Measurements from ENCODE around the gene PURB. TPM values are rescaled to one million over a fixed set of nuclear protein-coding genes. Genes with fewer than 3 reads are reported as not detected.

The PURB gene
- total RNA-seq, 4 donors from 2014 or later, result 13.1 to 26.2 (median 20.4) TPM

DNA sequence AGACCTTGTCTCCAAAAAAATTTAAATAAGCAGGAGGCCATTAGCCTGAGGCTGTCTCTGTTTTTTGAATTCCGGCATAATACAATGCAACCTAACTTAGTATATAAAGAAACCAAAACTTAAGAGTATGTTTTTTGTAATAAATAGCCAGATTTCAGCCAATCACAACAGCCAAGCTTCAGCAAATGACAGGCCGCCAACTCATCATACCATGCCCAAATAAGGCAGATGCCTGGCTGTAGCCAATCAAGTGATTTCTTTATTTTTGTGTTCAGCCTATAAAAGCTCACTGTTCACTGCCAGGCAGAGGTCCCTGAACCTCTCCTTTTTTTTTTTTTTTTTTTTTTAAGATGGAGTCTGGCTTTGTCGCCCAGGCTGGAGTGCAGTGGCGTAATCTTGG, 12.7 kb upstream of the PURB start:
- 71 to 96% methylated on average over 2 to 4 of the region's 4 CpGs for WGBS, 2 donors (ENCODE audit: low coverage in 1 of 2)
- Histone ChIP-seq H3K27me3 (no peaks in the 10 kb centered on the region), H3K4me1 (no peaks in the 10 kb centered on the region), H3K4me3 (no peak overlapping the region), H3K27ac (no peak overlapping the region), H3K9me3 (no peaks in the 10 kb centered on the region), H3K36me3 (no peaks in the 10 kb centered on the region)
- no peak for DNase-seq
- in situ Hi-C loops (cut with MboI; ENCODE audit: low pct_ligation_motif_present in 1 of 4, low pct_unique_long_range_greater_than_20kb in 1 of 4, low sequenced_read_pairs in 3 of 4), result no loop called here
- TF ChIP-seq, protein P1, sequence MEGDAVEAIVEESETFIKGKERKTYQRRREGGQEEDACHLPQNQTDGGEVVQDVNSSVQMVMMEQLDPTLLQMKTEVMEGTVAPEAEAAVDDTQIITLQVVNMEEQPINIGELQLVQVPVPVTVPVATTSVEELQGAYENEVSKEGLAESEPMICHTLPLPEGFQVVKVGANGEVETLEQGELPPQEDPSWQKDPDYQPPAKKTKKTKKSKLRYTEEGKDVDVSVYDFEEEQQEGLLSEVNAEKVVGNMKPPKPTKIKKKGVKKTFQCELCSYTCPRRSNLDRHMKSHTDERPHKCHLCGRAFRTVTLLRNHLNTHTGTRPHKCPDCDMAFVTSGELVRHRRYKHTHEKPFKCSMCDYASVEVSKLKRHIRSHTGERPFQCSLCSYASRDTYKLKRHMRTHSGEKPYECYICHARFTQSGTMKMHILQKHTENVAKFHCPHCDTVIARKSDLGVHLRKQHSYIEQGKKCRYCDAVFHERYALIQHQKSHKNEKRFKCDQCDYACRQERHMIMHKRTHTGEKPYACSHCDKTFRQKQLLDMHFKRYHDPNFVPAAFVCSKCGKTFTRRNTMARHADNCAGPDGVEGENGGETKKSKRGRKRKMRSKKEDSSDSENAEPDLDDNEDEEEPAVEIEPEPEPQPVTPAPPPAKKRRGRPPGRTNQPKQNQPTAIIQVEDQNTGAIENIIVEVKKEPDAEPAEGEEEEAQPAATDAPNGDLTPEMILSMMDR (IDR thresholded peaks at IDR 0.05), result no peak
- TF ChIP-seq EP300 (IDR thresholded peaks at IDR 0.05; ENCODE audit: low read depth) (no peak), POLR2AphosphoS5 (IDR thresholded peaks at IDR 0.05) (no peak), POLR2A (IDR thresholded peaks at IDR 0.05) (no peak)
- intact Hi-C loops (cut with DNase I; ENCODE audit: low total_unique reads), result no loop called here

DNA sequence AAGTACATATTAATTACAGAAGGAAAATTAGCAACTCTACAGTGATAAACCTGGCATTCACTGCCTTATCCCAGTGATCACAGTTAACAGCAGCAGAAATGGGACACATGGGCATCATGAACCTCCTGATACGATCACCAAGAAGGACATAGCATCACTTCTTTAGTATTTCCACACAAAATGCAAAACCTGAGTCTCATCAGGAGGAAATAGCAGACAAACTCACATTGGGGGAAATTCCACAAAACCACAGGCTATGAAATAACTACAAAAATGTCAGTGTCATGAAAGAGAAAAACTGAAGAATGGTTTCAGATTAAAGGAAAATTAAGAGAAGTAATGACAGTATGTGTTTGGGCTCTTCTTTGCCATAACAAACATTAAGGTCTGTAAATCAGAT, 12.0 kb upstream of the PURB start:
- intact Hi-C loops (cut with DNase I; ENCODE audit: low total_unique reads) (no loop called here), in situ Hi-C loops (cut with MboI; ENCODE audit: low pct_ligation_motif_present in 1 of 4, low pct_unique_long_range_greater_than_20kb in 1 of 4, low sequenced_read_pairs in 3 of 4) (no loop called here)
- H3K36me3 ChIP-seq, result no peaks in the 10 kb centered on the region
- no peaks in the 10 kb centered on the region for H3K27me3 ChIP-seq
- no peak for DNase-seq
- TF ChIP-seq POLR2A (IDR thresholded peaks at IDR 0.05), result no peak
- no peak for TF ChIP-seq POLR2AphosphoS5 (IDR thresholded peaks at IDR 0.05)
- TF ChIP-seq, protein P1 (IDR thresholded peaks at IDR 0.05), result no peak
- no peak for TF ChIP-seq EP300 (IDR thresholded peaks at IDR 0.05; ENCODE audit: low read depth)
- H3K4me3 ChIP-seq, result no peak overlapping the region
- H3K4me1 ChIP-seq, result no peaks in the 10 kb centered on the region
- WGBS, 2 donors (ENCODE audit: low coverage in 1 of 2), result 76% methylated on average over 1 of the region's 1 CpG; no CpG with 5 or more reads in 1 of the 2 donors
- H3K27ac ChIP-seq, result no peak overlapping the region
- no peaks in the 10 kb centered on the region for H3K9me3 ChIP-seq

DNA sequence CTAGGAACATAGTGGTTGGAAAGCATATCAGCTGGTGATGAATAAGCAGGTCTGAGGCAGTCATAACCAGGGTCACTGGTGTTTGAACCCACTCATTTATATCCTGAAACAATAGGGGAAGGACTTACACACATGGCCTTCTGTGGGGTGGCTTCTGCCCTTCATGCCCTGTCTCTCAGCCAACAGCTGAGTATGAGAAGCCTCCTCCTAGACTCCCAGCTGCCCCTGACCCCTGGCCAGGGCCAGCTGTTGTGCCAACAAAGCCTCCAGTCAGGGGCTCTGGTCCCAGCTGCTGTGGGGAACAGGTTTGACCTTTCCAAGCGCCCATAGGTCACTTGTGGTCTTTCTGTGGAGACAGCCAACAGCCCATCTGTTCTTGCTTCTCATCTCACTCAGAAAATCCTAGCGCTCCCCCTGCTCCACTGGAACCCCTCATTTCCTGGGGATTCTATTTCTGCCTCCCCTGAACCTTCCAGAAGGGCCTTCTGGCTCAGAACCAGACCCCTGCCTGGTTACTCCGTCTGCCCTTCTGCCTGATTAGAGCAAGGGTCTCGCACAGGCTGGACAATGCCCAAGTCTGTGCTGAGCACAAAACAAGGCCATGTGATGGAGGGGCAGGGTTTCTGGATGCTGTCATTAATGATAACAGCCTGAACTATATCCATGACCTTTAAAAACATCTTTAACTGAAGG, 9.7 kb upstream of the PURB start:
- Histone ChIP-seq H3K27me3 (no peaks in the 10 kb centered on the region), H3K9me3 (no peaks in the 10 kb centered on the region), H3K4me3 (no peak overlapping the region), H3K4me1 (no peaks in the 10 kb centered on the region), H3K36me3 (no peaks in the 10 kb centered on the region), H3K27ac (no peak overlapping the region)
- no peak for TF ChIP-seq POLR2A (IDR thresholded peaks at IDR 0.05)
- intact Hi-C loops (cut with DNase I; ENCODE audit: low total_unique reads) (no loop called here), in situ Hi-C loops (cut with MboI; ENCODE audit: low pct_ligation_motif_present in 1 of 4, low pct_unique_long_range_greater_than_20kb in 1 of 4, low sequenced_read_pairs in 3 of 4) (no loop called here)
- DNase-seq, result no peak
- WGBS, 2 donors (ENCODE audit: low coverage in 1 of 2), result 80 to 83% methylated on average over 3 to 4 of the region's 4 CpGs

DNA sequence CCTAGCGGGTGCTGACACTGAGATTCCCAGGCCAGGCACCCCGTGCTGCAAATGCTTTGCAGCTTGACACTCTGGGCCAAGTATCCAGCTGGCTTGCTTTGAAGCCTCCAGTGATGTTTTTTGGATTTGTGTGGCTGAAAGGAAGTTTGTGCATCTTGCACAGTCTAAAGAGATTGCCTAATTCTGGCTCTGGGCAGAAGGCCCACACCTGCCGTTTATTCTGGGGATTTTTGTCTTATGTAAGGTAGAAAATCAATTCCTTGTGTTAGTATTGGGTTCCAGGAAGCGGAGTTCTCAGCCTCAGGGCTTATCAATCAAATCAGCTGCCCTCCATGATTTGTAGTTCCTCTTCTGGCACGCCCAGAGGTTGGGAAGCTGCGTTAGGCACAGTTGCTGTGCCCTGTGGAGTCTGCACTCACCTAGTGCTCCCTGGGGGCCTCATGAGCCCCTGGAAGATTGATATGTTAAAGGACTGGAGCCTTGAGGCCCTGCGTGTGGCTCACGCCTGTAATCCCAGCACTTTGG, 8.4 kb upstream of the PURB start:
- no peak for TF ChIP-seq EP300 (IDR thresholded peaks at IDR 0.05; ENCODE audit: low read depth)
- TF ChIP-seq POLR2A (IDR thresholded peaks at IDR 0.05), result no peak
- TF ChIP-seq POLR2AphosphoS5 (IDR thresholded peaks at IDR 0.05), result no peak
- TF ChIP-seq, protein P1 (IDR thresholded peaks at IDR 0.05), result no peak
- Histone ChIP-seq H3K27ac (no peak overlapping the region), H3K4me3 (no peak overlapping the region), H3K27me3 (no peaks in the 10 kb centered on the region), H3K36me3 (no peaks in the 10 kb centered on the region), H3K9me3 (no peaks in the 10 kb centered on the region), H3K4me1 (no peaks in the 10 kb centered on the region)
- in situ Hi-C loops (cut with MboI; ENCODE audit: low pct_ligation_motif_present in 1 of 4, low pct_unique_long_range_greater_than_20kb in 1 of 4, low sequenced_read_pairs in 3 of 4), result no loop called here
- intact Hi-C loops (cut with DNase I; ENCODE audit: low total_unique reads), result no loop called here
- WGBS, 2 donors (ENCODE audit: low coverage in 1 of 2), result 76% methylated on average over 8 of the region's 8 CpGs; no CpG with 5 or more reads in 1 of the 2 donors
- no peak for DNase-seq

Measured in transverse colon (tissue), 4 donors.